ENCODE data around the gene OR4X2. TPM values are rescaled to one million over a fixed set of nuclear protein-coding genes. Genes with fewer than 3 reads are reported as not detected.
"Not testable (repeated sequence)": the region's sequence is repeated elsewhere in the genome, so short reads cannot be mapped to it uniquely, and the experiment has no call there.

OR4X2 gene
- not detected in 3 replicates for total RNA-seq

- no peak for TF ChIP-seq CTCF (IDR thresholded peaks at IDR 0.05; ENCODE audit: unreplicated experiment)
- peaks cover 4% of the 10 kb centered on the region for H3K36me3 Mint-ChIP-seq
- no peak within 1 kb of the TSS for H3K4me3 Mint-ChIP-seq
- peaks cover 76% of the 10 kb centered on the region for H3K9me3 Mint-ChIP-seq
- H3K27ac Mint-ChIP-seq: no peak within 1 kb of the TSS
- no peaks in the 10 kb centered on the region for H3K27me3 Mint-ChIP-seq (ENCODE audit: low read depth)
- no peaks in the 10 kb centered on the region for H3K4me1 Mint-ChIP-seq
- no peak for DNase-seq (ENCODE audit: low spot score in 2 of 2, unreplicated experiment in 2 of 2)
Measured at GRCh38 chr11:48244804-48245203, at the start of gene OR4X2. TSS of gene OR4X2 (plus strand) at chr11:48245104. CDS start at chr11:48245104, 0 bp downstream.

GRCh38 chr11:48207881-48208280 is 37.0 kb upstream of the OR4X2 start:
- no peaks in the 10 kb centered on the region for H3K36me3 Mint-ChIP-seq
- TF ChIP-seq CTCF (IDR thresholded peaks at IDR 0.05; ENCODE audit: unreplicated experiment): no peak
- H3K27me3 Mint-ChIP-seq (ENCODE audit: low read depth): no peaks in the 10 kb centered on the region
- no peak overlapping the region for H3K4me3 Mint-ChIP-seq
- no peak overlapping the region for H3K27ac Mint-ChIP-seq
- H3K9me3 Mint-ChIP-seq: peaks cover 81% of the 10 kb centered on the region
- no peaks in the 10 kb centered on the region for H3K4me1 Mint-ChIP-seq
- DNase-seq (ENCODE audit: low spot score in 2 of 2, unreplicated experiment in 2 of 2): no peak

GRCh38 chr11:48210052-48210451 is 34.9 kb upstream of the OR4X2 start:
- H3K36me3 Mint-ChIP-seq: no peaks in the 10 kb centered on the region
- no peak for DNase-seq (ENCODE audit: low spot score in 2 of 2, unreplicated experiment in 2 of 2)
- no peak for TF ChIP-seq CTCF (IDR thresholded peaks at IDR 0.05; ENCODE audit: unreplicated experiment)
- peaks cover 87% of the 10 kb centered on the region for H3K9me3 Mint-ChIP-seq
- no peaks in the 10 kb centered on the region for H3K4me1 Mint-ChIP-seq
- H3K27ac Mint-ChIP-seq: no peak overlapping the region
- no peaks in the 10 kb centered on the region for H3K27me3 Mint-ChIP-seq (ENCODE audit: low read depth)
- H3K4me3 Mint-ChIP-seq: no peak overlapping the region

- no peak within 1 kb of the TSS for H3K4me3 Mint-ChIP-seq
- H3K4me1 Mint-ChIP-seq: no peaks in the 10 kb centered on the region
- no peak for TF ChIP-seq CTCF (IDR thresholded peaks at IDR 0.05; ENCODE audit: unreplicated experiment)
- H3K27me3 Mint-ChIP-seq (ENCODE audit: low read depth): no peaks in the 10 kb centered on the region
- H3K9me3 Mint-ChIP-seq: peaks cover 83% of the 10 kb centered on the region
- no peaks in the 10 kb centered on the region for H3K36me3 Mint-ChIP-seq
- DNase-seq (ENCODE audit: low spot score in 2 of 2, unreplicated experiment in 2 of 2): no peak
- H3K27ac Mint-ChIP-seq: no peak within 1 kb of the TSS
Measured at GRCh38 chr11:48216510-48216909, 28.4 kb upstream of the OR4X2 start, which contains the start of gene OR4B1. TSS of gene OR4B1 (plus strand) at chr11:48216810. CDS start at chr11:48216810, 0 bp downstream.

- Mint-ChIP-seq H3K36me3 (no peaks in the 10 kb centered on the region), H3K4me1 (no peaks in the 10 kb centered on the region), H3K9me3 (peaks cover 54% of the 10 kb centered on the region), H3K27ac (no peak overlapping the region), H3K27me3 (ENCODE audit: low read depth) (no peaks in the 10 kb centered on the region), H3K4me3 (no peak overlapping the region)
- DNase-seq (ENCODE audit: low spot score in 2 of 2, unreplicated experiment in 2 of 2): no peak
- TF ChIP-seq CTCF (IDR thresholded peaks at IDR 0.05; ENCODE audit: unreplicated experiment): no peak
Measured at GRCh38 chr11:48228761-48229160, 16.1 kb upstream of the OR4X2 start.

- H3K4me3 Mint-ChIP-seq; H3K27me3 Mint-ChIP-seq (ENCODE audit: low read depth); H3K27ac Mint-ChIP-seq; H3K36me3 Mint-ChIP-seq; H3K4me1 Mint-ChIP-seq; DNase-seq (ENCODE audit: low spot score in 2 of 2, unreplicated experiment in 2 of 2): not testable (repeated sequence)
- H3K9me3 Mint-ChIP-seq: peaks cover 47% of the 10 kb centered on the region
Measured at GRCh38 chr11:48230057-48230456, 14.8 kb upstream of the OR4X2 start.
